Measurements from ENCODE around the gene PFKFB3.

- no peak for TF ChIP-seq ZNF275 (CRISPR knock-in tag; IDR thresholded peaks at IDR 0.05; ENCODE audit: borderline replicate concordance)
- TF ChIP-seq ASH2L (IDR thresholded peaks at IDR 0.05; ENCODE audit: insufficient read length, low read depth, low read length) = no peak
- no peak for TF ChIP-seq CTCF (CRISPR knock-in tag; IDR thresholded peaks at IDR 0.05)
- no peak for TF ChIP-seq ZMYM2 (CRISPR knock-in tag; IDR thresholded peaks at IDR 0.05)
- no peak for TF ChIP-seq TAF15 (IDR thresholded peaks at IDR 0.05; ENCODE audit: low read depth, low read length, poor library complexity, severe bottlenecking)
Observed at GRCh38 chr10:6186894-6187256, 15.9 kb upstream of the PFKFB3 start.
